HepG2 (cell line): ENCODE data around the gene ABHD17C. TPM values are rescaled to one million over a fixed set of nuclear protein-coding genes. Genes with fewer than 3 reads are reported as not detected.

ENCODE experiments used
- ATAC-seq: fragments of 200-7000 bp; cut with Tn5 transposase; 3 replicates; pipeline ENCODE4 v1.9.1; 2020; ENCODE audit warnings: mild to moderate bottlenecking, moderate library complexity
- BruUV-seq: library from RNA; stranded (reverse); fragments of 400-500 nt; replicated peaks from 2 replicates; lab custom pipeline; 2021; lab: Mats Ljungman, UMichigan
- CTCF ChIA-PET: fragments of 300-600 bp; formaldehyde crosslinking; extraction: SDS; loops from one replicate; lab custom pipeline; 2021; ENCODE audit warnings: low total read pairs, inconsistent platforms, low intra/inter-chr PET ratio; lab: Yijun Ruan, JAX
- POLR2A ChIA-PET: fragments of 350-600 bp; sonication (Branson Sonifier 250); formaldehyde crosslinking; loops from one replicate; lab custom pipeline; 2020; ENCODE audit warnings: antibody characterized with exemption, inconsistent platforms; lab: Yijun Ruan, JAX
- DNase-seq: peaks from one replicate; pipeline ENCODE4 v3.0.0-alpha.2; 2015; ENCODE audit warnings: low spot score
- FAIRE-seq: peaks from 3 replicates; lab custom pipeline; 2011; peaks lifted over from hg19 to GRCh38; lab: Jason Lieb, UNC
- H2AFZ ChIP-seq: one replicate; pipeline ENCODE4 v1.6.1; 2011; ENCODE audit warnings: low read length, inconsistent platforms
- H3K27ac ChIP-seq: fragments of 300-600 bp; 3 replicates; pipeline ENCODE4 v1.8.0; 2011; ENCODE audit warnings: mixed run types, mild to moderate bottlenecking, mixed read lengths, low read length, inconsistent platforms; ENCODE audit not compliant: insufficient read depth; ENCODE audit errors: extremely low read length
- H3K27me3 ChIP-seq, 2 experiments: fragments of 200-600 bp in 1 of 2; 2 replicates in 1 of 2; 3 replicates in 1 of 2; pipeline versions ENCODE4 v1.6.0 to v1.8.0; 2011; ENCODE audit warnings: low read length in 2 of 2, mild to moderate bottlenecking in 2 of 2, moderate library complexity in 2 of 2, inconsistent platforms in 1 of 2; ENCODE audit not compliant: insufficient read depth in 2 of 2, control insufficient read depth in 1 of 2
- H3K36me3 ChIP-seq, 2 experiments: fragments of 200-600 bp in 1 of 2; replicated peaks in 1 of 2; 2 replicates in 1 of 2; 3 replicates in 1 of 2; pipeline versions ENCODE4 v1.5.1 to v1.8.0; 2011; ENCODE audit warnings: low read length in 2 of 2, inconsistent platforms in 1 of 2; ENCODE audit not compliant: insufficient read depth in 2 of 2, control insufficient read depth in 1 of 2
- H3K4me1 ChIP-seq: 2 replicates; pipeline ENCODE4 v1.5.1; 2012; ENCODE audit warnings: low read length, inconsistent platforms; ENCODE audit not compliant: insufficient read depth
- H3K4me2 ChIP-seq: 2 replicates; pipeline ENCODE4 v1.6.0; 2011; ENCODE audit warnings: low read depth, low read length, inconsistent platforms
- H3K4me3 ChIP-seq, 3 experiments: fragments of 200-600 bp in 1 of 3; sonication (generic), shearing (Covaris generic) in 1 of 3; replicated peaks in 1 of 3; 2 replicates each; pipeline ENCODE4 v1.5.1; 2011 to 2016; ENCODE audit warnings: low read length in 3 of 3, inconsistent platforms in 2 of 3, low read depth in 2 of 3, mild to moderate bottlenecking in 2 of 3, control low read depth in 1 of 3, mixed read lengths in 1 of 3; ENCODE audit not compliant: insufficient read depth in 1 of 3
- H3K79me2 ChIP-seq: one replicate; pipeline ENCODE4 v1.6.1; 2011; ENCODE audit warnings: low read length, inconsistent platforms; ENCODE audit not compliant: insufficient read depth
- H3K9ac ChIP-seq: 2 replicates; pipeline ENCODE4 v1.6.0; 2011; ENCODE audit warnings: mild to moderate bottlenecking, low read depth, low read length, inconsistent platforms; ENCODE audit not compliant: insufficient read depth
- H3K9me3 ChIP-seq: 2 replicates; pipeline ENCODE4 v1.5.1; 2012; ENCODE audit warnings: mild to moderate bottlenecking, low read length
- H4K20me1 ChIP-seq: 2 replicates; pipeline ENCODE4 v1.6.0; 2011; ENCODE audit warnings: inconsistent platforms, mild to moderate bottlenecking, low read length, moderate library complexity; ENCODE audit not compliant: insufficient read depth
- CREB1 ChIP-seq, 2 experiments: fragments of 450-650 bp in 1 of 2; IDR thresholded peaks; 2 replicates each; pipeline ENCODE4 v1.6.1; 2016 to 2017; ENCODE audit warnings: control low read depth in 1 of 2, mild to moderate bottlenecking in 1 of 2, missing compliant biosample characterization in 1 of 2, missing genetic modification characterization in 1 of 2
- DR1 ChIP-seq: sonication (generic); formaldehyde crosslinking; IDR thresholded peaks from 2 replicates; pipeline ENCODE4 v1.8.0; 2021; ENCODE audit warnings: mild to moderate bottlenecking, missing genetic modification reagents, inconsistent platforms
- HMGA1 ChIP-seq: sonication (generic); formaldehyde crosslinking; conservative IDR thresholded peaks from 2 replicates; pipeline ENCODE4 v1.4.0; 2020; ENCODE audit warnings: missing genetic modification reagents
- HNRNPUL1 ChIP-seq: fragments of 200-400 bp; formaldehyde crosslinking; IDR thresholded peaks from 2 replicates; pipeline ENCODE4 v1.6.1; 2017; ENCODE audit warnings: low read depth, mild to moderate bottlenecking, low read length, moderate library complexity
- LCORL ChIP-seq, 2 experiments: fragments of 450-650 bp in 1 of 2; sonication (generic) in 1 of 2; formaldehyde crosslinking in 1 of 2; IDR thresholded peaks; 2 replicates each; pipeline versions ENCODE4 v1.5.0 to v1.6.1; 2017 to 2020; ENCODE audit warnings: antibody characterized with exemption in 1 of 2, missing genetic modification reagents in 1 of 2
- PAX8 ChIP-seq: sonication (generic); formaldehyde crosslinking; IDR thresholded peaks from 2 replicates; pipeline ENCODE4 v1.8.0; 2022; ENCODE audit warnings: mild to moderate bottlenecking, missing genetic modification reagents, borderline replicate concordance
- RFXAP ChIP-seq: sonication (generic); formaldehyde crosslinking; IDR thresholded peaks from 2 replicates; pipeline ENCODE4 v1.4.0; 2020; ENCODE audit warnings: missing genetic modification reagents, borderline replicate concordance
- SALL1 ChIP-seq: sonication (generic); formaldehyde crosslinking; IDR thresholded peaks from 2 replicates; pipeline ENCODE4 v1.8.0; 2022; ENCODE audit warnings: mild to moderate bottlenecking, missing genetic modification reagents
- SIN3A ChIP-seq: IDR thresholded peaks from 2 replicates; pipeline ENCODE4 v1.6.1; 2011; ENCODE audit warnings: low read depth, mild to moderate bottlenecking, control low read depth, low read length, borderline replicate concordance
- SP5 ChIP-seq: IDR thresholded peaks from 2 replicates; pipeline ENCODE4 v1.6.1; 2016; ENCODE audit warnings: low read depth, borderline replicate concordance
- ZMAT5 ChIP-seq: sonication (generic); formaldehyde crosslinking; IDR thresholded peaks from 2 replicates; pipeline ENCODE4 v1.5.0; 2020; ENCODE audit warnings: mild to moderate bottlenecking, low read depth, missing genetic modification reagents, borderline replicate concordance
- ZNF326 ChIP-seq: sonication (generic); formaldehyde crosslinking; IDR thresholded peaks from 2 replicates; pipeline ENCODE4 v1.4.0; 2020; ENCODE audit warnings: missing genetic modification reagents, borderline replicate concordance
- ZNF430 ChIP-seq: sonication (generic); formaldehyde crosslinking; IDR thresholded peaks from 2 replicates; pipeline ENCODE4 v1.9.0; 2021; ENCODE audit warnings: mild to moderate bottlenecking, missing genetic modification reagents
- ZNF567 ChIP-seq: sonication (generic); formaldehyde crosslinking; IDR thresholded peaks from 2 replicates; pipeline ENCODE4 v1.8.1; 2023; ENCODE audit warnings: mild to moderate bottlenecking, missing genetic modification reagents, borderline replicate concordance
- WGBS: methylation state at CpG from one replicate; pipeline ENCODE4 v1.1.6; 2017; ENCODE audit warnings: low lambda C conversion rate; 5-methylcytosine and 5-hydroxymethylcytosine counted together
- in situ Hi-C: cut with HindIII; loops from 2 replicates; pipeline ENCODE4 v1.10.0; 2017; ENCODE audit warnings: low pct_unique_long_range_greater_than_20kb; ENCODE audit not compliant: extremely low pct_ligation_motif_present
- intact Hi-C: fragments of 100-400 bp; cut with micrococcal nuclease; formaldehyde crosslinking; loops from one replicate; pipeline ENCODE4 v1.10.0; 2022; ENCODE audit not compliant: unreplicated experiment
- polyA plus RNA-seq, 8 experiments: library from polyadenylated mRNA; depleted of rRNA in 3 of 8; stranded (reverse) in 7 of 8; unstranded in 1 of 8; fragments of >200 nt; fragmentation: Illumina TruSeq in 4 of 8; extraction: Trizol in 4 of 8; gene quantifications; 2 replicates each; pipeline versions ENCODE4 v1.2.1 to v1.2.3, GENCODE V29; 2011 to 2016; ENCODE audit warnings: low read depth in 4 of 8, missing spikeins in 1 of 8, mixed read lengths in 1 of 8; ENCODE audit not compliant: insufficient read depth in 1 of 8
- total RNA-seq, 5 experiments: library from RNA; depleted of rRNA; stranded (reverse); fragments of >200 nt; fragmentation: Illumina TruSeq; extraction: Trizol; gene quantifications; 2 replicates each; pipeline ENCODE4 v1.2.3, GENCODE V29; 2016; ENCODE audit warnings: low read depth in 1 of 5
- TF ChIP-seq, protein P1 (sequence below): sonication (generic); formaldehyde crosslinking; IDR thresholded peaks from 2 replicates; pipeline ENCODE4 v1.4.0; 2020; ENCODE audit warnings: missing genetic modification reagents, mild to moderate bottlenecking, borderline replicate concordance

The ABHD17C gene
- total and polyA plus RNA-seq, 2 of the 13 experiments (the other 11 are each of a cell fraction or from before 2014, with no cell fraction given) = 2.9 to 3.9 TPM

- DNase-seq = no peak
- no peaks in the 10 kb centered on the region for H3K36me3 ChIP-seq
- H2AFZ ChIP-seq = no peak overlapping the region
- WGBS = 81% methylated on average over 1 of the region's 1 CpG
- peaks cover 0 to 9% of the 10 kb centered on the region in 2 experiments; a peak in 3 of 5 replicates for H3K27me3 ChIP-seq
- peaks cover 23% of the 10 kb centered on the region for H3K4me1 ChIP-seq
- no peaks in the 10 kb centered on the region for H3K79me2 ChIP-seq
- TF ChIP-seq HMGA1 (CRISPR knock-in tag) = no peak
- no peak for TF ChIP-seq HNRNPUL1
- no peak for TF ChIP-seq CREB1 (IDR thresholded peaks at IDR 0.05)
- no peak for TF ChIP-seq CREB1 (CRISPR knock-in tag; IDR thresholded peaks at IDR 0.05)
- TF ChIP-seq SALL1 = no peak
- no peak for TF ChIP-seq ZMAT5
- no peak for TF ChIP-seq PAX8 (CRISPR knock-in tag)
- in situ Hi-C loops = no loop called here
- FAIRE-seq = no peak
- H3K9me3 ChIP-seq = no peaks in the 10 kb centered on the region
- no peak overlapping the region for H3K27ac ChIP-seq
- intact Hi-C loops = no loop called here
- no peak overlapping the region for H3K4me3 ChIP-seq
- no peak overlapping the region for H3K4me2 ChIP-seq
- ATAC-seq = no peak
- no peak overlapping the region for H3K9ac ChIP-seq
- ChIA-PET POLR2A (no interaction called here), CTCF (no interaction called here)
- no TSS peak for BruUV-seq
- H4K20me1 ChIP-seq = no peaks in the 10 kb centered on the region
These were observed 3.6 kb downstream of the ABHD17C start for GRCh38 chr15:80698676-80699075.

GRCh38 chr15:80699981-80700380, 4.9 kb downstream of the ABHD17C start:
- BruUV-seq = no TSS peak
- Histone ChIP-seq H4K20me1 (no peaks in the 10 kb centered on the region), H3K9me3 (no peaks in the 10 kb centered on the region), H3K9ac (no peak overlapping the region), H3K4me1 (peaks cover 16% of the 10 kb centered on the region), H3K27ac (no peak overlapping the region), H3K27me3 (no peaks in the 10 kb centered on the region), H3K79me2 (no peaks in the 10 kb centered on the region), H3K4me2 (no peak overlapping the region), H3K36me3 (no peaks in the 10 kb centered on the region), H3K4me3 (no peak overlapping the region), H2AFZ (no peak overlapping the region)
- WGBS = 85% methylated on average over 1 of the region's 1 CpG
- ChIA-PET POLR2A (no interaction called here), CTCF (no interaction called here)
- in situ Hi-C loops = no loop called here
- FAIRE-seq (no peak), ATAC-seq (no peak), DNase-seq (no peak)
- intact Hi-C loops = no loop called here
- TF ChIP-seq, protein P1, sequence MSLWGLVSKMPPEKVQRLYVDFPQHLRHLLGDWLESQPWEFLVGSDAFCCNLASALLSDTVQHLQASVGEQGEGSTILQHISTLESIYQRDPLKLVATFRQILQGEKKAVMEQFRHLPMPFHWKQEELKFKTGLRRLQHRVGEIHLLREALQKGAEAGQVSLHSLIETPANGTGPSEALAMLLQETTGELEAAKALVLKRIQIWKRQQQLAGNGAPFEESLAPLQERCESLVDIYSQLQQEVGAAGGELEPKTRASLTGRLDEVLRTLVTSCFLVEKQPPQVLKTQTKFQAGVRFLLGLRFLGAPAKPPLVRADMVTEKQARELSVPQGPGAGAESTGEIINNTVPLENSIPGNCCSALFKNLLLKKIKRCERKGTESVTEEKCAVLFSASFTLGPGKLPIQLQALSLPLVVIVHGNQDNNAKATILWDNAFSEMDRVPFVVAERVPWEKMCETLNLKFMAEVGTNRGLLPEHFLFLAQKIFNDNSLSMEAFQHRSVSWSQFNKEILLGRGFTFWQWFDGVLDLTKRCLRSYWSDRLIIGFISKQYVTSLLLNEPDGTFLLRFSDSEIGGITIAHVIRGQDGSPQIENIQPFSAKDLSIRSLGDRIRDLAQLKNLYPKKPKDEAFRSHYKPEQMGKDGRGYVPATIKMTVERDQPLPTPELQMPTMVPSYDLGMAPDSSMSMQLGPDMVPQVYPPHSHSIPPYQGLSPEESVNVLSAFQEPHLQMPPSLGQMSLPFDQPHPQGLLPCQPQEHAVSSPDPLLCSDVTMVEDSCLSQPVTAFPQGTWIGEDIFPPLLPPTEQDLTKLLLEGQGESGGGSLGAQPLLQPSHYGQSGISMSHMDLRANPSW (CRISPR knock-in tag) = no peak
- TF ChIP-seq ZNF430 (CRISPR knock-in tag) (no peak), DR1 (CRISPR knock-in tag) (no peak), SP5 (CRISPR knock-in tag) (no peak), ZNF326 (CRISPR knock-in tag) (no peak), RFXAP (no peak), ZNF567 (CRISPR knock-in tag) (no peak), SIN3A (no peak), LCORL (IDR thresholded peaks at IDR 0.05) (no peak), LCORL (CRISPR knock-in tag; IDR thresholded peaks at IDR 0.05) (no peak)
